Keratinocyte (primary cell): Measurements from ENCODE around the gene YTHDF1. TPM values are rescaled to one million over a fixed set of nuclear protein-coding genes. Genes with fewer than 3 reads are reported as not detected.

ENCODE experiments used
- DNase-seq: peaks from one replicate; pipeline ENCODE4 v3.0.0-alpha.2; 2011; ENCODE audit warnings: low read depth, missing footprints, low spot score
- FAIRE-seq: peaks from 2 replicates; lab custom pipeline; 2011; peaks lifted over from hg19 to GRCh38; lab: Jason Lieb, UNC
- H2AFZ ChIP-seq: 2 replicates; pipeline ENCODE4 v1.6.0; 2012; ENCODE audit warnings: low read length, control low read depth, inconsistent platforms; ENCODE audit not compliant: control insufficient read depth
- H3K27ac ChIP-seq: 2 replicates; pipeline ENCODE4 v1.5.1; 2011; ENCODE audit warnings: low read length; ENCODE audit not compliant: control insufficient read depth, insufficient read depth
- H3K27me3 ChIP-seq: 3 replicates; pipeline ENCODE4 v1.6.0; 2011; ENCODE audit warnings: low read length; ENCODE audit not compliant: control insufficient read depth, insufficient read depth; ENCODE audit errors: extremely low read depth
- H3K36me3 ChIP-seq, 2 experiments: 2 replicates in 1 of 2; 3 replicates in 1 of 2; pipeline ENCODE4 v1.5.1; 2011; ENCODE audit warnings: low read length in 2 of 2, mild to moderate bottlenecking in 1 of 2; ENCODE audit not compliant: control insufficient read depth in 2 of 2, insufficient read depth in 2 of 2; ENCODE audit errors: extremely low read depth in 1 of 2
- H3K4me1 ChIP-seq: 3 replicates; pipeline ENCODE4 v1.5.1; 2011; ENCODE audit warnings: low read length; ENCODE audit not compliant: control insufficient read depth, insufficient read depth; ENCODE audit errors: extremely low read depth
- H3K4me2 ChIP-seq: 3 replicates; pipeline ENCODE4 v1.6.0; 2011; ENCODE audit warnings: low read depth, low read length; ENCODE audit not compliant: control insufficient read depth, insufficient read depth; ENCODE audit errors: extremely low read depth
- H3K4me3 ChIP-seq, 3 experiments: fragments of 200-600 bp in 1 of 3; sonication (generic) in 1 of 3; 2 replicates in 2 of 3; 3 replicates in 1 of 3; pipeline ENCODE4 v1.5.1; 2011 to 2016; ENCODE audit warnings: low read length in 3 of 3, mild to moderate bottlenecking in 3 of 3, control low read depth in 2 of 3, inconsistent platforms in 1 of 3, low read depth in 1 of 3, mixed read lengths in 1 of 3, mixed run types in 1 of 3, moderate library complexity in 1 of 3; ENCODE audit not compliant: control insufficient read depth in 2 of 3, insufficient read depth in 2 of 3; ENCODE audit errors: extremely low read depth in 1 of 3
- H3K79me2 ChIP-seq: 2 replicates; pipeline ENCODE4 v1.6.0; 2012; ENCODE audit warnings: low read length; ENCODE audit not compliant: control insufficient read depth, insufficient read depth
- H3K9ac ChIP-seq: 3 replicates; pipeline ENCODE4 v1.6.0; 2011; ENCODE audit warnings: low read length; ENCODE audit not compliant: control insufficient read depth, insufficient read depth; ENCODE audit errors: extremely low read depth
- H3K9me1 ChIP-seq: 3 replicates; pipeline ENCODE4 v1.6.0; 2011; ENCODE audit warnings: low read length; ENCODE audit not compliant: control insufficient read depth, insufficient read depth; ENCODE audit errors: extremely low read depth
- H3K9me3 ChIP-seq: 2 replicates; pipeline ENCODE4 v1.5.1; 2012; ENCODE audit warnings: low read depth, low read length; ENCODE audit not compliant: control insufficient read depth
- H4K20me1 ChIP-seq: 3 replicates; pipeline ENCODE4 v1.6.0; 2011; ENCODE audit warnings: low read length; ENCODE audit not compliant: control insufficient read depth, insufficient read depth; ENCODE audit errors: extremely low read depth
- CTCF ChIP-seq, 3 experiments: IDR thresholded peaks in 1 of 3; conservative IDR thresholded peaks in 1 of 3; optimal IDR thresholded peaks in 1 of 3; 2 replicates in 2 of 3; 3 replicates in 1 of 3; pipeline versions ENCODE3 to v1.5.1; 2011; ENCODE audit warnings: low read length in 3 of 3, mild to moderate bottlenecking in 3 of 3, moderate library complexity in 2 of 3, control low read depth in 1 of 3, inconsistent platforms in 1 of 3; ENCODE audit not compliant: insufficient read depth in 2 of 3; ENCODE audit errors: extremely low read depth in 1 of 3
- EZH2 ChIP-seq: IDR thresholded peaks from one replicate; pipeline ENCODE4 v1.6.1; 2012; ENCODE audit warnings: inconsistent platforms, mild to moderate bottlenecking, low read length, moderate library complexity
- dilution Hi-C: fragments of 300-500 bp; cut with MboI; formaldehyde crosslinking; loops from one replicate; pipeline ENCODE4 v1.7.0; 2020; ENCODE audit warnings: low sequenced_read_pairs; ENCODE audit not compliant: extremely low pct_ligation_motif_present
- polyA minus RNA-seq, 3 experiments: library from RNA; depleted of rRNA, polyadenylated mRNA; stranded (reverse); fragments of >200 nt; gene quantifications; 1 replicate in 1 of 3; 2 replicates in 1 of 3; 3 replicates in 1 of 3; pipeline ENCODE4 v1.2.3, GENCODE V29; 2011
- polyA plus RNA-seq, 5 experiments: library from polyadenylated mRNA; depleted of rRNA in 3 of 5; stranded (reverse) in 3 of 5; stranded (forward) in 1 of 5; unstranded in 1 of 5; fragments of >200 nt; gene quantifications; 1 replicate in 1 of 5; 2 replicates in 3 of 5; 3 replicates in 1 of 5; pipeline versions ENCODE4 v1.2.1 to v1.2.3, GENCODE V29; 2011 to 2012; ENCODE audit warnings: missing spikeins in 2 of 5, low read depth in 1 of 5, low replicate concordance in 1 of 5

The YTHDF1 gene
- polyA plus RNA-seq (23.4 to 34.8 TPM (median 26.4 TPM) in 3 replicates), polyA minus RNA-seq (22.0 to 32.9 TPM (median 23.6 TPM) in 3 replicates)
- polyA plus RNA-seq (2011; ENCODE audit: low read depth) = 10.1 TPM
- 24.7 and 25.3 TPM in 2 replicates for polyA plus RNA-seq (2011; cell fraction: cytosol; rRNA removed)
- 34.2 and 41.0 TPM in 2 replicates for polyA plus RNA-seq (2011; cell fraction: nucleus; rRNA removed)
- polyA plus RNA-seq (2012; ENCODE audit: low replicate concordance) = 29.3 and 29.6 TPM in 2 replicates
- 41.2 TPM for polyA minus RNA-seq (2011; cell fraction: cytosol; rRNA and poly(A)+ RNA removed)
- 20.6 and 25.3 TPM in 2 replicates for polyA minus RNA-seq (2011; cell fraction: nucleus; rRNA and poly(A)+ RNA removed)

GRCh38 chr20:63216041-63216848 lies at the start of gene YTHDF1:
TSS of gene YTHDF1 (minus strand) at chr20:63216131. CDS start at chr20:63215892, 239 bp downstream.
- H4K20me1 ChIP-seq = peaks cover 19% of the 10 kb centered on the region
- dilution Hi-C loops = no loop called here
- H3K4me2 ChIP-seq = peak within 1 kb of the TSS; percentile 68
- no peaks in the 10 kb centered on the region for H3K9me1 ChIP-seq
- peak; percentile 56 for DNase-seq
- H3K36me3 ChIP-seq = peaks cover 9 to 18% of the 10 kb centered on the region in 2 experiments
- peaks cover 4% of the 10 kb centered on the region for H3K27me3 ChIP-seq
- TF ChIP-seq CTCF (optimal IDR thresholded peaks at IDR 0.05 in 1 of 3, IDR thresholded peaks at IDR 0.05 in 1 of 3, conservative IDR thresholded peaks at IDR 0.05 in 1 of 3; ENCODE audit: extremely low read depth in 1 of 3, insufficient read depth in 2 of 3, low read length in 3 of 3) (no peak), EZH2 (no peak)
- H3K9ac ChIP-seq = peak within 1 kb of the TSS; percentile 87
- peaks cover 18% of the 10 kb centered on the region for H3K4me1 ChIP-seq
- H3K27ac ChIP-seq = peak within 1 kb of the TSS; percentile 62
- H3K79me2 ChIP-seq = peaks cover 45% of the 10 kb centered on the region
- peak within 1 kb of the TSS; percentile 55 to 94 (median 88) for H3K4me3 ChIP-seq
- H3K9me3 ChIP-seq = no peaks in the 10 kb centered on the region
- peak within 1 kb of the TSS; percentile 80 for H2AFZ ChIP-seq
- no peak for FAIRE-seq

- dilution Hi-C loops = no loop called here
- FAIRE-seq (no peak), DNase-seq (no peak)
- Histone ChIP-seq H4K20me1 (no peaks in the 10 kb centered on the region), H3K79me2 (no peaks in the 10 kb centered on the region), H3K27ac (no peak overlapping the region), H3K4me2 (no peak overlapping the region), H3K4me1 (peaks cover 11% of the 10 kb centered on the region), H2AFZ (no peak overlapping the region), H3K27me3 (peaks cover 21% of the 10 kb centered on the region), H3K4me3 (no peak overlapping the region), H3K36me3 (no peaks in the 10 kb centered on the region), H3K9me3 (no peaks in the 10 kb centered on the region), H3K9me1 (no peaks in the 10 kb centered on the region), H3K9ac (no peak overlapping the region)
- TF ChIP-seq EZH2 = no peak
- TF ChIP-seq CTCF (optimal IDR thresholded peaks at IDR 0.05 in 1 of 3, IDR thresholded peaks at IDR 0.05 in 1 of 3, conservative IDR thresholded peaks at IDR 0.05 in 1 of 3; ENCODE audit: extremely low read depth in 1 of 3, insufficient read depth in 2 of 3, low read length in 3 of 3) = no peak
These were observed 48.6 kb upstream of the YTHDF1 start for GRCh38 chr20:63264519-63264918.
